ENCODE results near the gene PAWR.
A peak's percentile ranks its signal among the peaks of the same experiment; 100 is the strongest.

PAWR gene

DNA sequence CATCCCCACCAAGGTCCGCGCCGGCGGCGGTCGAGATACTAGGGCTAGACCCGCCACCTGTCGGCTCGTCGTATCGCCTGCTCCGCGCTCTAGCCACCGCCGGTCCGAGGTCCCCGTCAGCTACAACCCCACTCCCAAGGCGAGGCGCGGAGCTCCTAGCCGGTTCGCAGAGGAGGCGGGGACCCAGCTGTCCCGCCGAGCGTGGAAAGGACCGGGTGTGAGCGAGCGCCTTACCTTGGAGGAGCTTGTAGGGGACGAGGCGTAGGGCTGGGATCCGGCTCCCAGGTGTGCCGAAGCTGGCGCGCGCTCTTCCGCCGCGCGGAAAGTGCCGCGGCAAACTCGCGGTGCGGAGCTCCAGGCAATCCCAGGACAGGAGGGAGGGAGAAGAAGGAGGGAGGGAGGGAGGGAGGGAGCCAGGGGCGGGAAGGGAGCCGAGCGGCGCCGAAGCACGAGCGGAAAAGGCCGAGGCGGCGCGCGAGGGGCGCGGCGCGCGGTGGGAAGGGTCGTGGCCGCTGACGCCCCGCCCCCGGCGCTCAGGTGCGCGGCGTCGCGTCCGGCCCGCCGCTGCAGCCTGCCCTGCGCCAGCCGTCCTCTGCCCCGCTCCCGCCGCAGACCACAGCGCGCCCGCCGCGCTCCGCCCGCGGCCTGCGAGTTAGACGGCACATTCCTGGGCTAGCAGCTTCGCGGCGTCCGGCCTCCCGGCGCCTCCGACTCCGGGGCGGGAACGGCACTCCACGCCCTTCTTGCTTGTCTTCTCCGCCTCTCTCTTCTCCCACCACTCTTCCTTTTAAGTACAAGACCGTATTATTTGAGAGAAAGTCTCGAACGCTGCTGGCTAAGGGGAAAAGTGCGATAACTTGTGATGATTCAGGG, at the start of gene PAWR (continued):
- TF ChIP-seq, protein P1, sequence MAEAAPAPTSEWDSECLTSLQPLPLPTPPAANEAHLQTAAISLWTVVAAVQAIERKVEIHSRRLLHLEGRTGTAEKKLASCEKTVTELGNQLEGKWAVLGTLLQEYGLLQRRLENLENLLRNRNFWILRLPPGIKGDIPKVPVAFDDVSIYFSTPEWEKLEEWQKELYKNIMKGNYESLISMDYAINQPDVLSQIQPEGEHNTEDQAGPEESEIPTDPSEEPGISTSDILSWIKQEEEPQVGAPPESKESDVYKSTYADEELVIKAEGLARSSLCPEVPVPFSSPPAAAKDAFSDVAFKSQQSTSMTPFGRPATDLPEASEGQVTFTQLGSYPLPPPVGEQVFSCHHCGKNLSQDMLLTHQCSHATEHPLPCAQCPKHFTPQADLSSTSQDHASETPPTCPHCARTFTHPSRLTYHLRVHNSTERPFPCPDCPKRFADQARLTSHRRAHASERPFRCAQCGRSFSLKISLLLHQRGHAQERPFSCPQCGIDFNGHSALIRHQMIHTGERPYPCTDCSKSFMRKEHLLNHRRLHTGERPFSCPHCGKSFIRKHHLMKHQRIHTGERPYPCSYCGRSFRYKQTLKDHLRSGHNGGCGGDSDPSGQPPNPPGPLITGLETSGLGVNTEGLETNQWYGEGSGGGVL (tag by site-specific recombination; IDR thresholded peaks at IDR 0.05), result peak; percentile 53
- TF ChIP-seq, protein P2, sequence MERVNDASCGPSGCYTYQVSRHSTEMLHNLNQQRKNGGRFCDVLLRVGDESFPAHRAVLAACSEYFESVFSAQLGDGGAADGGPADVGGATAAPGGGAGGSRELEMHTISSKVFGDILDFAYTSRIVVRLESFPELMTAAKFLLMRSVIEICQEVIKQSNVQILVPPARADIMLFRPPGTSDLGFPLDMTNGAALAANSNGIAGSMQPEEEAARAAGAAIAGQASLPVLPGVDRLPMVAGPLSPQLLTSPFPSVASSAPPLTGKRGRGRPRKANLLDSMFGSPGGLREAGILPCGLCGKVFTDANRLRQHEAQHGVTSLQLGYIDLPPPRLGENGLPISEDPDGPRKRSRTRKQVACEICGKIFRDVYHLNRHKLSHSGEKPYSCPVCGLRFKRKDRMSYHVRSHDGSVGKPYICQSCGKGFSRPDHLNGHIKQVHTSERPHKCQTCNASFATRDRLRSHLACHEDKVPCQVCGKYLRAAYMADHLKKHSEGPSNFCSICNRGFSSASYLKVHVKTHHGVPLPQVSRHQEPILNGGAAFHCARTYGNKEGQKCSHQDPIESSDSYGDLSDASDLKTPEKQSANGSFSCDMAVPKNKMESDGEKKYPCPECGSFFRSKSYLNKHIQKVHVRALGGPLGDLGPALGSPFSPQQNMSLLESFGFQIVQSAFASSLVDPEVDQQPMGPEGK (tag by site-specific recombination; IDR thresholded peaks at IDR 0.05), result 0 out of 2 replicates have a peak, but pooled peaks have one; percentile 14
- TF ChIP-seq ZFHX2 (tag by site-specific recombination; conservative IDR thresholded peaks at IDR 0.05), result peak; percentile 52; the same call in 1 of the 2 replicates
- TF ChIP-seq, protein P3, sequence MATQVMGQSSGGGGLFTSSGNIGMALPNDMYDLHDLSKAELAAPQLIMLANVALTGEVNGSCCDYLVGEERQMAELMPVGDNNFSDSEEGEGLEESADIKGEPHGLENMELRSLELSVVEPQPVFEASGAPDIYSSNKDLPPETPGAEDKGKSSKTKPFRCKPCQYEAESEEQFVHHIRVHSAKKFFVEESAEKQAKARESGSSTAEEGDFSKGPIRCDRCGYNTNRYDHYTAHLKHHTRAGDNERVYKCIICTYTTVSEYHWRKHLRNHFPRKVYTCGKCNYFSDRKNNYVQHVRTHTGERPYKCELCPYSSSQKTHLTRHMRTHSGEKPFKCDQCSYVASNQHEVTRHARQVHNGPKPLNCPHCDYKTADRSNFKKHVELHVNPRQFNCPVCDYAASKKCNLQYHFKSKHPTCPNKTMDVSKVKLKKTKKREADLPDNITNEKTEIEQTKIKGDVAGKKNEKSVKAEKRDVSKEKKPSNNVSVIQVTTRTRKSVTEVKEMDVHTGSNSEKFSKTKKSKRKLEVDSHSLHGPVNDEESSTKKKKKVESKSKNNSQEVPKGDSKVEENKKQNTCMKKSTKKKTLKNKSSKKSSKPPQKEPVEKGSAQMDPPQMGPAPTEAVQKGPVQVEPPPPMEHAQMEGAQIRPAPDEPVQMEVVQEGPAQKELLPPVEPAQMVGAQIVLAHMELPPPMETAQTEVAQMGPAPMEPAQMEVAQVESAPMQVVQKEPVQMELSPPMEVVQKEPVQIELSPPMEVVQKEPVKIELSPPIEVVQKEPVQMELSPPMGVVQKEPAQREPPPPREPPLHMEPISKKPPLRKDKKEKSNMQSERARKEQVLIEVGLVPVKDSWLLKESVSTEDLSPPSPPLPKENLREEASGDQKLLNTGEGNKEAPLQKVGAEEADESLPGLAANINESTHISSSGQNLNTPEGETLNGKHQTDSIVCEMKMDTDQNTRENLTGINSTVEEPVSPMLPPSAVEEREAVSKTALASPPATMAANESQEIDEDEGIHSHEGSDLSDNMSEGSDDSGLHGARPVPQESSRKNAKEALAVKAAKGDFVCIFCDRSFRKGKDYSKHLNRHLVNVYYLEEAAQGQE (tag by site-specific recombination; IDR thresholded peaks at IDR 0.05), result 0 out of 2 replicates have a peak, but pooled peaks have one; percentile 11
- TF ChIP-seq ZBTB17 (tag by site-specific recombination; IDR thresholded peaks at IDR 0.05), result peak; percentile 75
- TF ChIP-seq, protein P4, sequence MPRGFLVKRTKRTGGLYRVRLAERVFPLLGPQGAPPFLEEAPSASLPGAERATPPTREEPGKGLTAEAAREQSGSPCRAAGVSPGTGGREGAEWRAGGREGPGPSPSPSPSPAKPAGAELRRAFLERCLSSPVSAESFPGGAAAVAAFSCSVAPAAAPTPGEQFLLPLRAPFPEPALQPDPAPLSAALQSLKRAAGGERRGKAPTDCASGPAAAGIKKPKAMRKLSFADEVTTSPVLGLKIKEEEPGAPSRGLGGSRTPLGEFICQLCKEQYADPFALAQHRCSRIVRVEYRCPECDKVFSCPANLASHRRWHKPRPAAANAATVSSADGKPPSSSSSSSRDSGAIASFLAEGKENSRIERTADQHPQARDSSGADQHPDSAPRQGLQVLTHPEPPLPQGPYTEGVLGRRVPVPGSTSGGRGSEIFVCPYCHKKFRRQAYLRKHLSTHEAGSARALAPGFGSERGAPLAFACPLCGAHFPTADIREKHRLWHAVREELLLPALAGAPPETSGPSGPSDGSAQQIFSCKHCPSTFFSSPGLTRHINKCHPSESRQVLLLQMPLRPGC (tag by site-specific recombination; IDR thresholded peaks at IDR 0.05), result 0 out of 2 replicates have a peak, but pooled peaks have one; percentile 15
- TF ChIP-seq ZNF223 (tag by site-specific recombination; IDR thresholded peaks at IDR 0.05), result no peak
- TF ChIP-seq, protein P5, sequence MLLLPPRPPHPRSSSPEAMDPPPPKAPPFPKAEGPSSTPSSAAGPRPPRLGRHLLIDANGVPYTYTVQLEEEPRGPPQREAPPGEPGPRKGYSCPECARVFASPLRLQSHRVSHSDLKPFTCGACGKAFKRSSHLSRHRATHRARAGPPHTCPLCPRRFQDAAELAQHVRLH (tag by site-specific recombination; IDR thresholded peaks at IDR 0.05), result no peak
- no peak for TF ChIP-seq ZNF658 (tag by site-specific recombination; IDR thresholded peaks at IDR 0.05)
- peak; percentile 81 for TF ChIP-seq ZNF24 (tag by site-specific recombination; IDR thresholded peaks at IDR 0.05)
- peak; percentile 61 for TF ChIP-seq SP3 (tag by site-specific recombination; IDR thresholded peaks at IDR 0.05)
- TF ChIP-seq ZSCAN30 (tag by site-specific recombination; IDR thresholded peaks at IDR 0.05), result peak; percentile 80
- TF ChIP-seq, protein P6, sequence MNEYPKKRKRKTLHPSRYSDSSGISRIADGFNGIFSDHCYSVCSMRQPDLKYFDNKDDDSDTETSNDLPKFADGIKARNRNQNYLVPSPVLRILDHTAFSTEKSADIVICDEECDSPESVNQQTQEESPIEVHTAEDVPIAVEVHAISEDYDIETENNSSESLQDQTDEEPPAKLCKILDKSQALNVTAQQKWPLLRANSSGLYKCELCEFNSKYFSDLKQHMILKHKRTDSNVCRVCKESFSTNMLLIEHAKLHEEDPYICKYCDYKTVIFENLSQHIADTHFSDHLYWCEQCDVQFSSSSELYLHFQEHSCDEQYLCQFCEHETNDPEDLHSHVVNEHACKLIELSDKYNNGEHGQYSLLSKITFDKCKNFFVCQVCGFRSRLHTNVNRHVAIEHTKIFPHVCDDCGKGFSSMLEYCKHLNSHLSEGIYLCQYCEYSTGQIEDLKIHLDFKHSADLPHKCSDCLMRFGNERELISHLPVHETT (tag by site-specific recombination; IDR thresholded peaks at IDR 0.05), result 0 out of 2 replicates have a peak, but pooled peaks have one; percentile 23
- peak; percentile 31; the same call in 1 of the 2 replicates for TF ChIP-seq ZNF76 (tag by site-specific recombination; IDR thresholded peaks at IDR 0.05; ENCODE audit: borderline replicate concordance, low read depth)
- peak; percentile 85 for TF ChIP-seq ZNF600 (tag by site-specific recombination; IDR thresholded peaks at IDR 0.05)
- peak; percentile 86 for TF ChIP-seq ZEB2 (tag by site-specific recombination; IDR thresholded peaks at IDR 0.05)
- no peak for TF ChIP-seq ZNF585B (tag by site-specific recombination; IDR thresholded peaks at IDR 0.05)
- TF ChIP-seq BCL11A (tag by site-specific recombination; IDR thresholded peaks at IDR 0.05; ENCODE audit: low read depth), result no peak
- TF ChIP-seq ZNF629 (tag by site-specific recombination; IDR thresholded peaks at IDR 0.05), result peak; percentile 40
- no peak for TF ChIP-seq FEZF1 (tag by site-specific recombination; IDR thresholded peaks at IDR 0.05)
- TF ChIP-seq, protein P7, sequence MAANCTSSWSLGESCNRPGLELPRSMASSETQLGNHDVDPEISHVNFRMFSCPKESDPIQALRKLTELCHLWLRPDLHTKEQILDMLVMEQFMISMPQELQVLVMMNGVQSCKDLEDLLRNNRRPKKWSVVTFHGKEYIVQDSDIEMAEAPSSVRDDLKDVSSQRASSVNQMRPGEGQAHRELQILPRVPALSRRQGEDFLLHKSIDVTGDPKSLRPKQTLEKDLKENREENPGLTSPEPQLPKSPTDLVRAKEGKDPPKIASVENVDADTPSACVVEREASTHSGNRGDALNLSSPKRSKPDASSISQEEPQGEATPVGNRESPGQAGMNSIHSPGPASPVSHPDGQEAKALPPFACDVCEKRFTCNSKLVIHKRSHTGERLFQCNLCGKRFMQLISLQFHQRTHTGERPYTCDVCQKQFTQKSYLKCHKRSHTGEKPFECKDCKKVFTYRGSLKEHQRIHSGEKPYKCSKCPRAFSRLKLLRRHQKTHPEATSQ (tag by site-specific recombination; IDR thresholded peaks at IDR 0.05), result peak; percentile 64; the same call in 1 of the 2 replicates
- peak; percentile 54 for TF ChIP-seq ZBTB8A (tag by site-specific recombination; IDR thresholded peaks at IDR 0.05)
- TF ChIP-seq ZBTB1 (tag by site-specific recombination; IDR thresholded peaks at IDR 0.05), result 0 out of 2 replicates have a peak, but pooled peaks have one; percentile 45
- peak; percentile 34; the same call in 1 of the 2 replicates for TF ChIP-seq ZFP69B (tag by site-specific recombination; IDR thresholded peaks at IDR 0.05)
- TF ChIP-seq ZNF16 (tag by site-specific recombination; IDR thresholded peaks at IDR 0.05; ENCODE audit: low read depth), result no peak
- TF ChIP-seq RBAK (tag by site-specific recombination; IDR thresholded peaks at IDR 0.05), result no peak
